Natural killer cell (primary cell): Measurements from ENCODE around the gene GPR25. TPM values are rescaled to one million over a fixed set of nuclear protein-coding genes. Genes with fewer than 3 reads are reported as not detected.
A peak's percentile ranks its signal among the peaks of the same experiment; 100 is the strongest.

Source experiments
- ATAC-seq, 3 donors: fragments of 150-1000 bp in 2 of 3; fragments of 200-7000 bp in 1 of 3; cut with Tn5 transposase; 1 replicate in 1 of 3; 2 replicates in 2 of 3; pipeline ENCODE4 v1.10.0; 2021; ENCODE audit warnings: mild to moderate bottlenecking in 2 of 3, moderate library complexity in 2 of 3
- DNase-seq, 2 donors: peaks; one replicate each; pipeline versions ENCODE4 v3.0.0 to v3.0.0-alpha.2; 2013 to 2021; ENCODE audit warnings: mixed read lengths in 1 of 2
- H3K27ac ChIP-seq: one replicate; pipeline ENCODE4 v1.5.1; 2013; ENCODE audit warnings: mild to moderate bottlenecking, low read length
- H3K27me3 ChIP-seq: one replicate; pipeline ENCODE4 v1.6.1; 2013; ENCODE audit warnings: low read length; ENCODE audit not compliant: control insufficient read depth, insufficient read depth
- H3K36me3 ChIP-seq: one replicate; pipeline ENCODE4 v1.6.1; 2013; ENCODE audit warnings: low read length; ENCODE audit not compliant: control insufficient read depth, insufficient read depth
- H3K4me1 ChIP-seq: one replicate; pipeline ENCODE4 v1.6.1; 2013; ENCODE audit warnings: low read length; ENCODE audit not compliant: control insufficient read depth, insufficient read depth
- H3K4me3 ChIP-seq: one replicate; pipeline ENCODE4 v1.5.1; 2013; ENCODE audit warnings: low read length
- H3K9me3 ChIP-seq: one replicate; pipeline ENCODE4 v1.6.1; 2013; ENCODE audit warnings: low read length; ENCODE audit not compliant: control insufficient read depth, insufficient read depth
- H3K27ac Mint-ChIP-seq, 2 donors: one replicate each; pipeline ENCODE4 v1.8.0; 2022; ENCODE audit warnings: mild to moderate bottlenecking in 2 of 2, mixed read lengths in 2 of 2, moderate library complexity in 1 of 2
- H3K27me3 Mint-ChIP-seq, 2 donors: one replicate each; pipeline ENCODE4 v1.8.0; 2022; ENCODE audit warnings: low read depth in 2 of 2, mixed read lengths in 2 of 2
- H3K36me3 Mint-ChIP-seq: one replicate; pipeline ENCODE4 v1.8.0; 2022; ENCODE audit warnings: mixed read lengths
- H3K4me1 Mint-ChIP-seq, 2 donors: one replicate each; pipeline ENCODE4 v1.8.0; 2022; ENCODE audit warnings: mixed read lengths in 2 of 2
- H3K4me3 Mint-ChIP-seq: one replicate; pipeline ENCODE4 v1.8.0; 2022; ENCODE audit warnings: mild to moderate bottlenecking, moderate library complexity, mixed read lengths
- H3K9me3 Mint-ChIP-seq, 2 donors: one replicate each; pipeline ENCODE4 v1.8.0; 2022; ENCODE audit warnings: mixed read lengths in 2 of 2
- CTCF ChIP-seq: fragments of 200-600 bp; IDR thresholded peaks from one replicate; pipeline ENCODE4 v1.8.0; 2022; ENCODE audit warnings: antibody characterized with exemption
- whole genome bisulfite sequencing: methylation state at CpG from one replicate; pipeline ENCODE4 v1.1.7; 2013; ENCODE audit warnings: missing lambda C conversion rate; ENCODE audit not compliant: insufficient coverage; 5-methylcytosine and 5-hydroxymethylcytosine counted together
- intact Hi-C: fragments of 100-400 bp; cut with micrococcal nuclease; formaldehyde crosslinking; loops from one replicate; pipeline ENCODE4 v1.14.2; 2022
- total RNA-seq, 4 donors: library from RNA; stranded (reverse); fragments of 120-200 nt in 1 of 4; gene quantifications; one replicate each; pipeline versions ENCODE4 v1.2.3 to v1.2.4, GENCODE V29; 2013 to 2022

Gene GPR25
- total RNA-seq, 3 donors from 2014 or later (not counting 1 experiment from before 2014, with no cell fraction given) = 2.1 to 9.4 (median 2.7) TPM

DNA sequence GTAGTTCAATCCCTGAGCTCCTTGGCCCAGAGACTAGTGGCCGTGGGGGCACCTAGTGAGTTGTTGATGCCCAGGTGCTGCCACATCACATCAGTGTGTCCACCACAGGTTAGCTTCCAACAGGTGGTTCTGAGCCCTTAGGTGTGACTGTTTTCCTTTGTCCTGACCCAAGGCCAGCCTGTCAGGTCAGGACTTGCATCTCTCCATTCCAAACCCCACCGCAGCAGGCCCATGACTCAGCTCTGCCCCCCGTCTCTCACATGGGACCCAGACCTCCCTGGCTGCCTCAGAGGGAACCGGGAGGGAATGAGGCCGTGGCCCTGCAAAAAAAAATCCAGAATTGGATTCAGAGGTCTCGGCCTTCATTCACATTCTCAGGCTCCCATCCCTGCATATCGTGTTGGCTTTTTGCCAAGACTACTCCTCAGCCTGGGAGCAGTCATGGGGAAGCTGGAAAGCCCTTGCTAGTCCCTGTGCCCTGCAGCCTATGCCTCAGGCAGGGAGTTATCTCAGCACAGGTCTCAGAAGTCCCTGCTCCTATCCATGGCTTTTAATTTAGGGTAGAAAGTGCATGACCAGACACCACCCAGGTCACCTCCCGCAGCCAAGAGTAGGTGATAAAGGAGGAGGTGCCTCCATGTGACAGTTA lies 29.1 kb downstream of the GPR25 start:
- H3K36me3 ChIP-seq = no peaks in the 10 kb centered on the region
- H3K27ac Mint-ChIP-seq = no peak overlapping the region
- DNase-seq = no peak
- no peak overlapping the region for H3K4me3 Mint-ChIP-seq
- no peaks in the 10 kb centered on the region for H3K9me3 Mint-ChIP-seq
- H3K4me3 ChIP-seq = no peak overlapping the region
- peaks cover 0 to 15% of the 10 kb centered on the region in 2 donors for H3K27me3 Mint-ChIP-seq
- no peaks in the 10 kb centered on the region for H3K9me3 ChIP-seq
- TF ChIP-seq CTCF = no peak
- H3K4me1 ChIP-seq = peaks cover 25% of the 10 kb centered on the region
- WGBS = 79% methylated on average over 8 of the region's 8 CpGs
- ATAC-seq = no peak
- peaks cover 3% of the 10 kb centered on the region for H3K27me3 ChIP-seq
- peaks cover 0 to 15% of the 10 kb centered on the region in 2 donors for H3K4me1 Mint-ChIP-seq
- H3K36me3 Mint-ChIP-seq = no peaks in the 10 kb centered on the region
- H3K27ac ChIP-seq = no peak overlapping the region
- intact Hi-C loops = no loop called here

GRCh38 chr1:200903793-200904192 lies 31.0 kb downstream of the GPR25 start:
- no peaks in the 10 kb centered on the region for H3K9me3 ChIP-seq
- peaks cover 25% of the 10 kb centered on the region for H3K4me1 ChIP-seq
- peak in 1 of 2 donors; percentile 43 for DNase-seq
- TF ChIP-seq CTCF = no peak
- no peak for ATAC-seq
- Mint-ChIP-seq H3K4me1 (peaks cover 0 to 14% of the 10 kb centered on the region in 2 donors), H3K36me3 (no peaks in the 10 kb centered on the region), H3K9me3 (no peaks in the 10 kb centered on the region), H3K27me3 (peaks cover 10 to 19% of the 10 kb centered on the region in 2 donors), H3K27ac (no peak overlapping the region), H3K4me3 (no peak overlapping the region)
- H3K36me3 ChIP-seq = no peaks in the 10 kb centered on the region
- no peak overlapping the region for H3K4me3 ChIP-seq
- peaks cover 3% of the 10 kb centered on the region for H3K27me3 ChIP-seq
- 79% methylated on average over 4 of the region's 5 CpGs for WGBS
- H3K27ac ChIP-seq = no peak overlapping the region
- intact Hi-C loops = no loop called here

DNA sequence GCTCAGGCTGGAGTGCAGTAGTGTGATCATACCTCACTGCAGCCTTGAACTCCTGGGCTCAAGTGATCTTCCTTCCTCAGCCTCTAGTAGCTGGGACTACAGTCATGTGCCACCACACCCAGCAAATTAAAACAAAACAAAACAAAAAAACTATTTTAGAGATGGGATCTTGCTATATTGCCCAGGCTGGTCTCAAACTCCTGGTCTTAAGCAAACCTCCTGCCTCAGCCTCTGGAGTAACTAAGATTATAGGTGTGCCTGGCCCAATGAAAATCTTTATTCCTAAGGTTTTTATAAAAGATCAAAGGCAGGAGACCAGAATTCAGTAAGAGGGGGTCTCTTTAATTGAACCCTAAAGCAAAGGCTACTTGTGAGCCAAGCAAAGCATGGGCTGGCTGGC lies 32.0 kb downstream of the GPR25 start:
- Histone ChIP-seq H3K4me1 (peaks cover 25% of the 10 kb centered on the region), H3K27ac (no peak overlapping the region), H3K9me3 (no peaks in the 10 kb centered on the region), H3K36me3 (no peaks in the 10 kb centered on the region), H3K4me3 (no peak overlapping the region), H3K27me3 (peaks cover 3% of the 10 kb centered on the region)
- no peaks in the 10 kb centered on the region for H3K36me3 Mint-ChIP-seq
- H3K4me1 Mint-ChIP-seq = peaks cover 0 to 10% of the 10 kb centered on the region in 2 donors
- no peaks in the 10 kb centered on the region for H3K9me3 Mint-ChIP-seq
- H3K27me3 Mint-ChIP-seq = peaks cover 10 to 14% of the 10 kb centered on the region in 2 donors
- intact Hi-C loops = loop anchor here (1.0 to 5.0 kb wide), 2 partner anchors 16 to 42 kb away; no protein-coding TSS in a partner anchor
- no peak overlapping the region for H3K4me3 Mint-ChIP-seq
- no peak for TF ChIP-seq CTCF
- DNase-seq (no peak), ATAC-seq (no peak)
- no peak overlapping the region for H3K27ac Mint-ChIP-seq
